Astrocyte (in vitro differentiated cells and primary cell): Measurements from ENCODE around the gene OSBPL3. TPM values are rescaled to one million over a fixed set of nuclear protein-coding genes. Genes with fewer than 3 reads are reported as not detected.

ENCODE experiments used
- DNase-seq: peaks from one replicate; pipeline ENCODE4 v3.0.0-alpha.2; 2010; ENCODE audit warnings: low read depth
- FAIRE-seq: peaks from 2 replicates; lab custom pipeline; 2011; peaks lifted over from hg19 to GRCh38; lab: Jason Lieb, UNC
- H2AFZ ChIP-seq: 2 replicates; pipeline ENCODE4 v1.6.0; 2012; ENCODE audit warnings: low read depth, low read length, inconsistent platforms
- H3K27ac ChIP-seq: 2 replicates; pipeline ENCODE4 v1.5.1; 2011; ENCODE audit warnings: low read depth, low read length, inconsistent platforms
- H3K27me3 ChIP-seq: 2 replicates; pipeline ENCODE4 v1.6.0; 2011; ENCODE audit warnings: low read length, inconsistent platforms; ENCODE audit not compliant: insufficient read depth
- H3K36me3 ChIP-seq: 2 replicates; pipeline ENCODE4 v1.5.1; 2011; ENCODE audit warnings: low read length, inconsistent platforms; ENCODE audit not compliant: insufficient read depth
- H3K4me1 ChIP-seq: 2 replicates; pipeline ENCODE4 v1.5.1; 2011; ENCODE audit warnings: low read length, inconsistent platforms; ENCODE audit not compliant: insufficient read depth
- H3K4me2 ChIP-seq: 2 replicates; pipeline ENCODE4 v1.6.0; 2012; ENCODE audit warnings: low read length, inconsistent platforms
- H3K4me3 ChIP-seq: 2 replicates; pipeline ENCODE4 v1.5.1; 2011; ENCODE audit warnings: low read depth, mild to moderate bottlenecking, low read length, inconsistent platforms; ENCODE audit not compliant: insufficient read depth
- H3K79me2 ChIP-seq: 2 replicates; pipeline ENCODE4 v1.6.0; 2012; ENCODE audit warnings: mild to moderate bottlenecking, low read length, inconsistent platforms; ENCODE audit not compliant: insufficient read depth
- H3K9ac ChIP-seq: 2 replicates; pipeline ENCODE4 v1.6.0; 2012; ENCODE audit warnings: mild to moderate bottlenecking, low read length, inconsistent platforms
- H3K9me3 ChIP-seq: 2 replicates; pipeline ENCODE4 v1.5.1; 2012; ENCODE audit warnings: low read depth, mild to moderate bottlenecking, low read length, inconsistent platforms; ENCODE audit not compliant: insufficient read depth
- H4K20me1 ChIP-seq: 2 replicates; pipeline ENCODE4 v1.6.0; 2012; ENCODE audit warnings: low read length, inconsistent platforms; ENCODE audit not compliant: insufficient read depth
- H3K27ac Mint-ChIP-seq: one replicate; pipeline ENCODE4 v1.8.0; 2021; ENCODE audit warnings: mild to moderate bottlenecking, mixed read lengths; ENCODE audit not compliant: unreplicated experiment
- H3K27me3 Mint-ChIP-seq: one replicate; pipeline ENCODE4 v1.8.0; 2021; ENCODE audit warnings: low read depth, mixed read lengths; ENCODE audit not compliant: unreplicated experiment
- H3K36me3 Mint-ChIP-seq: one replicate; pipeline ENCODE4 v1.8.0; 2021; ENCODE audit warnings: low read depth, mixed read lengths; ENCODE audit not compliant: unreplicated experiment
- H3K4me1 Mint-ChIP-seq: one replicate; pipeline ENCODE4 v1.8.0; 2021; ENCODE audit warnings: low read depth, mixed read lengths; ENCODE audit not compliant: unreplicated experiment
- H3K4me3 Mint-ChIP-seq: one replicate; pipeline ENCODE4 v1.8.0; 2021; ENCODE audit warnings: mild to moderate bottlenecking, moderate library complexity, mixed read lengths; ENCODE audit not compliant: unreplicated experiment
- H3K9me3 Mint-ChIP-seq: one replicate; pipeline ENCODE4 v1.8.0; 2021; ENCODE audit warnings: mild to moderate bottlenecking, mixed read lengths; ENCODE audit not compliant: unreplicated experiment
- CTCF ChIP-seq: IDR thresholded peaks from 2 replicates; pipeline ENCODE4 v1.5.1; 2011; ENCODE audit warnings: low read depth, mild to moderate bottlenecking, inconsistent platforms, low read length, moderate library complexity; ENCODE audit not compliant: insufficient read depth
- EZH2 ChIP-seq: IDR thresholded peaks from 2 replicates; pipeline ENCODE4 v1.6.1; 2012; ENCODE audit warnings: mild to moderate bottlenecking, low read length, inconsistent platforms; ENCODE audit not compliant: insufficient read depth
- total RNA-seq: library from RNA; stranded (reverse); gene quantifications from 2 replicates; pipeline ENCODE4 v1.2.1, GENCODE V29; 2021

Gene OSBPL3
- total RNA-seq, 1 donor from 2014 or later: 62.9 TPM

- no peaks in the 10 kb centered on the region for H3K27me3 Mint-ChIP-seq
- peaks cover 25% of the 10 kb centered on the region for H3K36me3 Mint-ChIP-seq
- Histone ChIP-seq H3K79me2 (no peaks in the 10 kb centered on the region), H3K4me2 (no peak overlapping the region), H3K4me1 (no peaks in the 10 kb centered on the region), H3K9me3 (no peaks in the 10 kb centered on the region), H3K27ac (no peak overlapping the region), H3K27me3 (no peaks in the 10 kb centered on the region), H3K9ac (no peak overlapping the region), H2AFZ (no peak overlapping the region), H3K4me3 (no peak overlapping the region), H4K20me1 (no peaks in the 10 kb centered on the region), H3K36me3 (peaks cover 38% of the 10 kb centered on the region)
- H3K9me3 Mint-ChIP-seq: no peaks in the 10 kb centered on the region
- no peak for TF ChIP-seq EZH2
- TF ChIP-seq CTCF: no peak
- H3K4me3 Mint-ChIP-seq: no peak overlapping the region
- H3K27ac Mint-ChIP-seq: no peak overlapping the region
- no peak for DNase-seq
- H3K4me1 Mint-ChIP-seq: peaks cover 8% of the 10 kb centered on the region
- FAIRE-seq: no peak
Observed at GRCh38 chr7:24861336-24861735, 118.6 kb downstream of the OSBPL3 start.

DNA sequence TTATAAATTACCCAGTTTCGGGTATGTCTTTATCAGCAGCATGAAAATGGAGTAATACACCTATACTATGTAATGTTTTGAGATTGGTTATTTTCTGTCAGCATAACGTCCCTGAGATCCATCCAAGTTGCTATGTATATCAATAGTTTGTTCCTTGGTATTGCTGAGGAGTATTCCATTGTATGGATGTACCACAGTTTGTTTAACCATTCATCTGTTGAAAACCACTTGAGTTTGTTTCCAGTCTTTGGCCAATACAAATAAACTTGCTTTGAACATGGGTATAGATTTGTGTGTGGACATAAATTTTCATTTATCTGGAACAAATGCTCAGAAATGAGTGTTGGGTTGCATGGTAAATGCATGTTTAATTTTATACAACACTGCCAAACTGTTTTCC, 119.4 kb downstream of the OSBPL3 start:
- TF ChIP-seq EZH2: no peak
- TF ChIP-seq CTCF: no peak
- no peak overlapping the region for H2AFZ ChIP-seq
- no peak overlapping the region for H3K4me3 ChIP-seq
- peaks cover 32% of the 10 kb centered on the region for H3K36me3 ChIP-seq
- H3K27me3 ChIP-seq: no peaks in the 10 kb centered on the region
- H3K36me3 Mint-ChIP-seq: peaks cover 25% of the 10 kb centered on the region
- FAIRE-seq (no peak), DNase-seq (no peak)
- no peaks in the 10 kb centered on the region for H3K9me3 ChIP-seq
- H3K9me3 Mint-ChIP-seq: no peaks in the 10 kb centered on the region
- peaks cover 12% of the 10 kb centered on the region for H3K4me1 Mint-ChIP-seq
- no peaks in the 10 kb centered on the region for H3K27me3 Mint-ChIP-seq
- no peak overlapping the region for H3K4me2 ChIP-seq
- H3K9ac ChIP-seq: no peak overlapping the region
- no peak overlapping the region for H3K4me3 Mint-ChIP-seq
- no peaks in the 10 kb centered on the region for H3K79me2 ChIP-seq
- no peaks in the 10 kb centered on the region for H3K4me1 ChIP-seq
- no peaks in the 10 kb centered on the region for H4K20me1 ChIP-seq
- H3K27ac ChIP-seq: no peak overlapping the region
- no peak overlapping the region for H3K27ac Mint-ChIP-seq

DNA sequence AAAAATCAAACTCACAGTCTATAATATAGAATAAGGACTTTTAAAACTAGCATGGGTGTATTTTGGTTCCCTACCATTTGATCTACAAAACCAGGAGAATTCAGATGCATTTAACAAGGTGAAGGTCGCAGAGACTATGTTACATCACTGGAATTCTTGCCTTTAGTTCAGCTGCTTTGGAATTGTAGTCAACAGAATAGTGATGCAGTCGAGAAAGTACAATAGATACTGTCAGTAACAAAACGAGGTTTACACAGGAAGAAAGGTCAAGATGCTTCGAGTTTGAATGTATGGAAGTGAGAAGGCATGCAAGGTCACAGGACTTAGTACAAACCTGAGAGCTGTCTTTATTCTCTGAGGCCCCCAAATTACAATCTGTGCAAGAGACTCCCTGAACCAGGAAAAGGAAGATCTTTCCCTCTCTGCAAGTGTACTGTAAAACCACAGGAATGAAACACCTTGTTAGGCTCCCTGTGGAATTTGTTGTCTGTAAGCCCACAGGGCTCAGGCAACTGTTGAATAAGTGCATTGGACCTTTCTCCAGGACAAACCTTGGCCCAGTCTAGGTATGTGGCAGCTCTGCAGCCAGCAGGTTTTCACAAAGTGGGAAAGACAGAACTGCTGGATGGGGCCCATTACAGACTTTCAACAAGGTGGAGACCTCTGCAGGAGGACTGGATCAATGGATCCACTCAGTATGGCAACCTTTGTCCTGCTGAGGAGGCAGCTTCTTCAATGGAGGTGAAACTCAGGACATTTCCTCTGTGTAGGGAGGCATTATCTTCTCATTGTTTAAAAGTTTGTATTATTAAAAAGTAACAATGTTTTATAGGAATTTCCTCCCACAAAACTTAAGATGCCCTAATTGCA, 121.6 kb downstream of the OSBPL3 start:
- Mint-ChIP-seq H3K9me3 (no peaks in the 10 kb centered on the region), H3K4me3 (no peak overlapping the region), H3K36me3 (peaks cover 18% of the 10 kb centered on the region), H3K27me3 (no peaks in the 10 kb centered on the region), H3K27ac (no peak overlapping the region), H3K4me1 (peaks cover 12% of the 10 kb centered on the region)
- Histone ChIP-seq H3K36me3 (peaks cover 16% of the 10 kb centered on the region), H3K27me3 (no peaks in the 10 kb centered on the region), H3K27ac (no peak overlapping the region), H3K79me2 (no peaks in the 10 kb centered on the region), H3K9me3 (no peaks in the 10 kb centered on the region), H3K4me2 (no peak overlapping the region), H3K4me1 (no peaks in the 10 kb centered on the region), H2AFZ (no peak overlapping the region), H4K20me1 (no peaks in the 10 kb centered on the region), H3K9ac (no peak overlapping the region), H3K4me3 (no peak overlapping the region)
- FAIRE-seq (no peak), DNase-seq (no peak)
- TF ChIP-seq EZH2: no peak
- TF ChIP-seq CTCF: no peak
